Kidney capillary endothelial cell (primary cell): ENCODE data around the gene KCNIP1.

Experiments
- DNase-seq: peaks from one replicate; pipeline ENCODE4 v3.0.0-alpha.2; 2018; ENCODE audit warnings: low spot score

The KCNIP1 gene

GRCh38 chr5:170643591-170643990 lies 139.8 kb downstream of the KCNIP1 start:
- DNase-seq = no peak

- no peak for DNase-seq
Observed at GRCh38 chr5:170644501-170644900, 140.7 kb downstream of the KCNIP1 start.

DNA sequence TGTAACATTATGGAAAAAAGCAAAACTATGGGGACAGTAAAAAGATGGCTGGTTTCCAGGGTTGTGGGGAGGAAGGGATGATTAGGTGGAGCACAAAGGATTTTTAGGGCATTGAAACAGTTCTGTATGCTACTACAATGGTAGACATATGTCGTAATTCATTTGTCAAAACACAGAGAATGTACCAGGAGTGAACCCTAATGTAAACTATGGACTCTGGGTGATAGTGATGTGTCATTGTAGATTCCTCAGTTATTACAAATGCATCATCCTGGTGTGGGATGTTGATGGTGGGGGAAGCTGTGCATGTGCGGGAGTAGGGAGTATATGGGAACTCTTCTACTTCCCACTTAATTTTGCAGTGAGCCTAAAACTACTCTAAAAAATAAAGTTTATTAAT lies 144.7 kb downstream of the KCNIP1 start:
- DNase-seq = no peak

GRCh38 chr5:170650850-170651249 lies 147.0 kb downstream of the KCNIP1 start:
- no peak for DNase-seq

- no peak for DNase-seq
Observed at GRCh38 chr5:170651604-170652277, 147.9 kb downstream of the KCNIP1 start.

DNA sequence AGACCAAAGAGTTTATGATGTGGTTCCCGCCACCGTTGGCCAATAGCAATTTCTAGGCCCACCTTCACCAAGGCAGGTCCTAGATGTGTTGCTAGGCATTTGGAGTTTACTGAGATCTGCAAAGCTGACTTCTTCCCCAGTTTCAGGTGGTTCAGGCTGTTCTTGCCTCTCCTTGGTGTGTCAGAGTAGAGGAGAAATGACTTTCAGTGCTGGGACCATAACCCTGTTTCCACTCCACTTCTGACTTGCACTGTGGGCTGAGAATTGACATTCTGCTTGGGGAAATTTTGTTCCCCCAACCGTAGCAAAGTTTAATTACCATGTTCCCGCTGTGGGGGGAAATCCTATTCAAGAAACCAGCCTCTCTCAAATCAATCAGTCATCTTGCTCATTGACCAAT lies 151.7 kb downstream of the KCNIP1 start:
- no peak for DNase-seq

DNA sequence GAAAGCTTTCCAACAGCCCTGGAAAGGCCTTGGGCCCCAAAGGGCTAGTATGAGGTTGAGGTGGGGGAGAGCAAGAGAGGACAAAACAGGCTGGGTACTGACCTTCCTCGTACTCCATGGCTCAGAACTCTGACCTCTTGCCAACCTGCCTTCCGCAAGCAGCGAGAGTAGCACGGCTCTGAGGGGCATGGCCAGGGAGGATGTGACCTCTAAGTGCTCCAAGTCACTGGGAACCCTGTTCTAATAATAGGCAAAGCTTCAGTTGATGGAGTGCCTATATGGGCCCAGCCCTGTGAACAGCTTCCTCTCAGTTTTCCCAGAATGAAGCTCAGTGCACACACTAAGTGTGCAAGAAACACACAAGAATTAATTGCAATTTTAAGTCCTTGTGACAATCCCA lies 152.1 kb downstream of the KCNIP1 start:
- DNase-seq = no peak

DNA sequence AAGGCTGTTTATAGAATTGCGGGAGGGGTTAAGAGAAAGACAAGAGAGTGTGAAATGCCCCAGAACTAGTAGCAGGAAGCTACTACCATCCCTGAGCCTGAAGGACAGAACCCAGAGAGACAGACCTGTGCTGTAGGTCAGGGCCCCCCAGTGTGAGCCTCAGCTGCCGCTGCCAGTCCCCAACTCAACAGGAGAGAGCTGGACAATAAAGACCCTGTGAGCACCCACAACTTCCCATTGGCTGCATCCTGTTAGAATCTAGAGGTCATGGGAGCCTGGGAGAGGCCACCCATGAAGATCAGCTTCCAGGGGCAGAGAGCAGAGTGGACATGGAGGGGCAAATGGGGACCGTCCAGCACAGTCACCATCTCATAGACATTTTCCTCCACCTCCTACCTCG lies 152.5 kb downstream of the KCNIP1 start:
- no peak for DNase-seq

- no peak for DNase-seq
Observed at GRCh38 chr5:170660531-170660930, 156.7 kb downstream of the KCNIP1 start.

DNA sequence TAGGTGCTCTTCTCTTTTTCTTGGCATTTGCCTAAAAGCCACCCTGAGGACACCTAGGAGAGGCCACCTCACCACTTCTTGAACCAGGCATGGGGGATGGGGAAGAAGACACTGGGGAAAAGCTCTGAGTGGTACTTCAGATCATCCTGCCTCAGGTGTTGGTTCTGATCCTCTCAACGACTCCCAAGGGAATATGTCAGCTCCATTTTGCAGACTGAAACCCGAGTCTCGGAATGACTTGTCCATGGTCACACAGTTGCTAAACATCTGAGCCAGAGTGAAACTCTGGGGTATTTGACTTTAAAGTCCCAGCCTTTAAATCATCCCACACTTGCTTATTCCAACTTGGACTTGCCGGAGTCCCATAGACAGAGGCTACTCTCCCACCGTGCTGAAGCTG lies 159.1 kb downstream of the KCNIP1 start:
- DNase-seq = no peak

- no peak for DNase-seq
Observed at GRCh38 chr5:170678811-170679210, 175.0 kb downstream of the KCNIP1 start.

DNA sequence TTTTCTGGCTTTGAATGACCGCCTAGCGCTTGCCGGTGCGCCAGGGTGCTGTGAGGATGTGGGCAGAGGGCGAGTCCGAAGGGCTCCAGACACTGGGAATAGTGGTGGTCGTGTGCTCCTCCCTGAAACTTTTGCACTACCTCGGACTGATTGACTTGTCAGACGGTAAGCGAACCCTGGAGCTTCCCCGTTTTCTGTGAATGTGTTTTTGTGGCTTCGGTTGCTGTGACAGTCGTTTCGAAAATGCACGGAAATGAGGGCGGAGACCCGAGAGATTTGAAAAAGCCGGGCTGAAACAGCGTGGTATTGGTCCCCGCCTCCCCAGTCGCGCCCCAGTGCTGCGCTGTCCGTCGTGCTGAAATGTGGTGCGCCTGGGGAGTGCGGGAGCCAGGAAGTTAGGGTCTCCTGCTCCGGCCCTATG lies 177.2 kb downstream of the KCNIP1 start:
- peak; percentile 30 for DNase-seq

DNA sequence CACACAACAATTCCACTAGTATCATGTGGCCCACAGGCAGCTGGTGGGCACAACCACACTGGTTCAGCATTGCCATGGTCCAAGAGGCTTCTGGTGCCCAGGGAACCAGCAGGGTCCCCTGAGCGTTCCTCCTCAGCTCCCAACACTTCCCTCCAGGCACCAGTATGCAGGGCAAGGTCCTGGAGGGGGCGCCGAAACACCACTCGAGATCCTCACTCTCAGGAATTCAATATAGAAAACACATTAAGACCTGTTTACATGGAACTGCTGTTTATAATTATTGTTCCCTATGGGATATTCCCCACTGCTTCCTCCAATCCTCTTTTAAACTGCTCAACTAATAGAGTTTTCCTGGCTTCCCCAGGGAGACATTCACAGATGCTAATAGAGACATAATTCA lies 187.8 kb downstream of the KCNIP1 start:
- no peak for DNase-seq

- no peak for DNase-seq
Observed at GRCh38 chr5:170693701-170694100, 189.9 kb downstream of the KCNIP1 start.

DNA sequence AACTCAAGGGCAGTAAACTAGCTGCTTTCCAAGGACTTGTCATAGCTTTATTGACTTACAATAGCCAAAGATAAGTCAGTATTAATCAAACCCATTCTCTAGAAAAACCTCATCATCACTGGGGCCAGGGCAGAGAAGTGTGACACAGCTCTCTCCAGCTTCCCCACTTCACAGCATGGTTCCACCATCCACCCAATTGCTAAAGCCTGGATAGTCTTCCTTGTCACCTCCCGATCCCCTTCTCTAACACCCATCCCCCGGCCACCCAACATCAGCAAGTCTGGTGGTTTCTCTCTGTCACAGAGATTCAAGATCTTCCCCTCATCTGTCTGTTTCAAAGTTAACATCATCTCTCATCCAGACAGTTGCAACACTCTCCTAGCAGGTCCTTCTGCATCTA lies 191.1 kb downstream of the KCNIP1 start:
- no peak for DNase-seq

GRCh38 chr5:170697031-170697430 lies 193.2 kb downstream of the KCNIP1 start:
- no peak for DNase-seq

GRCh38 chr5:170700503-170700902 lies 196.7 kb downstream of the KCNIP1 start:
- no peak for DNase-seq

GRCh38 chr5:170701334-170701733 lies 197.5 kb downstream of the KCNIP1 start:
- DNase-seq = no peak

DNA sequence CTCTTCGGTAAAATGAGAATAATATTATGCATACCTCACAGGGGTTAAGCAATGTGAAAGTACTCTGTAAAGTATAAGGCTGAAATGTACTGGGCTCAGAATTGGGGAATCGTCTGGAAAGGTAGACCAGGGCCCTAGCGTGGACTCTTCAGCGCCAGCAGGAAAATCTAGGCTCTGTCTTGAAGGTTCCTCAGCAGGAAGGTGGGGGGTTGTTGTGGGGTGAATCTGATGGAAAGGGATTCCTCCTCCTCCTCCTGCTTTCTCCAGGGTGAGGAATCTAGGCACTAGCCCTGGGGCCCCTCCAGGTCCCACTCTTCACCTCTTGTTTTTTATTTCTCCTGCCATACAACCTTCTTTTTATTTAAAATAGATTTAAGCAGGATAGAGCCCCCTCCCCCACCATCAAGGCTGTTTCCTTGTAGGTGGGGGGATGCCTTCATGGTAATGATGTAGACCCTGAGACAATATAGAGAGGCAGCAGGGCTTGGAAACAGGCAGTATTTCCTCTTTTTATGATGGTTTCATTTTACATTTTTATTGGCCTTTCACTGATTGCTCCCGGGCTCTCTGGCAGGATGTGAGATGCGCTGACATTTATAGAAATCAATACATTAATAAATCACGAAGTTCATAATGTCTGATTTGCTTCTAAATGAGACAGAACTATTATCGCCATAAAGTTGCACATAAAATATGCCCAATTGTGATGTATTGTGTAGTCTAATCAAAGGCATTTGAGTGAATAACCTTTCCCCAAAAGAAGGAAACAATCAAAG lies 200.8 kb downstream of the KCNIP1 start:
- DNase-seq = no peak

DNA sequence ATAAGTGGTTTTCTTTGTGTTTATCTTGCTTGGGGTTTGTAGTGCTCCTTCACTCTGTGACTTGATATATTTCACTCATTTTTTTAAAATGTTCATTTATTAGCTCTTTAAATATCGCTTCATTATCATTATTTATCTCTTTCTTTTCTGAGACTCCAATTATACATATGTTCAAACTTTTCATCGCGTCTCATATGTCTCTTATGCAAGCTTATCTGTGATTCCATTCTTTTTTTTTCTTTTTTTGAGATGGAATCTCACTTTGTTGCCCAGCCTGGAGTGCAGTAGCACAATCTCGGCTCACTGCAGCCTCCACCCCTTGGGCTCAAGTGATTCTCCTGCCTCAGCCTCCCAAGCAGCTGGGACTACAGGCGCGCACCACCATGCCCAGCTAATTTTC lies 205.8 kb downstream of the KCNIP1 start:
- no peak for DNase-seq

DNA sequence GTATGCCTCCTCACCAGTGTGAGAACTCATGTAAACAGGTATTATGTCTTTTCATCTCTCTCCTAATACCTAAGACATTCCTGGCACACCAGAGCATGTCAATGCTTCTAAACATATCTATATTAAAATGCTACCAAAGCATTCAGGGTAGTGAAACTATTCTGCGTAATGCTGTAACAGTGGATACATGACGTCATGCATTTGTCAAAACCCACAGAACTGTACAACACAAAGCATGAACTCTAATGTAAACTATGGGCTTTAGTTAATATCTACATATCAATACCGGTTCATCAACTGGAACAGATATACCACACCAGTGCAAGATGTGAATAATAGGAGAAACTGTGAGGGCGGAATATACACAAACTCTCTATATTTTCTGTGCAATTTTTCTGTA lies 207.5 kb downstream of the KCNIP1 start:
- no peak for DNase-seq

GRCh38 chr5:170715141-170715540 lies 211.3 kb downstream of the KCNIP1 start:
- DNase-seq = no peak

GRCh38 chr5:170716396-170716795 lies 212.6 kb downstream of the KCNIP1 start:
- DNase-seq = no peak

DNA sequence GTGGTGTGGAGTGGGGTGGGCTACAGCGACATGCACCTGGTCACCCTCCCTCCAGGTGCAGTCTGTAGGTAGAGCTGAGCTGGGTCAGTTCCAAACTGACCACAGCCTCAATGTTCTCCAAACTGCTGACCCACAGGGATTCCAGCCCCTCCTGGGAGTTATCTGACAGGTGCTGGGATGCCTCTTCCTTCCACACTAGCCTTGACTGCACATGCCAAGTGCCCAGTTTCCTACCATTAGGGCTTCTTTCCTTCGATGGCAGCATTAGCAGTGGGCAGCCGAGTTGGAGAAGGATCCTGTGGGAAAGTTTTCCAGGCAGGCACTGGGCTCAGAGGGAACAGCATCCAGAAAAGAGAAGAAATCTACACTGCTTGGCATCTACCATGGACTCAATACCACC lies 215.7 kb downstream of the KCNIP1 start:
- DNase-seq = no peak
